ENCODE data around the gene ARID3A.

- no peak for TF ChIP-seq CTCF (IDR thresholded peaks at IDR 0.05; ENCODE audit: control extremely low read depth in 1 of 3, insufficient read depth in 1 of 3, low read depth in 1 of 3, low read length in 3 of 3)
- no peak for TF ChIP-seq POLR2A (IDR thresholded peaks at IDR 0.05; ENCODE audit: control extremely low read depth in 1 of 2, low read depth in 2 of 2, low read length in 2 of 2)
- TF ChIP-seq TAF1 (IDR thresholded peaks at IDR 0.05; ENCODE audit: low read depth, low read length), result no peak
- TF ChIP-seq POLR2AphosphoS5 (IDR thresholded peaks at IDR 0.05; ENCODE audit: low read depth, low read length), result no peak
- no peak for TF ChIP-seq TEAD4 (IDR thresholded peaks at IDR 0.05; ENCODE audit: low read depth, low read length)
- no peak for TF ChIP-seq JUN (IDR thresholded peaks at IDR 0.05; ENCODE audit: low read depth, low read length)
- TF ChIP-seq CEBPB (IDR thresholded peaks at IDR 0.05; ENCODE audit: low read depth, low read length), result no peak
- no peak for TF ChIP-seq EP300 (IDR thresholded peaks at IDR 0.05; ENCODE audit: borderline replicate concordance in 1 of 2, low read depth in 2 of 2, low read length in 2 of 2)
These were observed 13.4 kb upstream of the ARID3A start for GRCh38 chr19:912181-913079.
